ENCODE results near the gene ELK3. TPM values are rescaled to one million over a fixed set of nuclear protein-coding genes. Genes with fewer than 3 reads are reported as not detected.

Gene ELK3
- total RNA-seq, 4 donors from 2014 or later, result 8.4 to 12.9 (median 9.5) TPM

GRCh38 chr12:96237465-96238077, 43.4 kb downstream of the ELK3 start:
- peak; percentile 81 to 94 for DNase-seq (ENCODE audit: low spot score in 2 of 2)
- WGBS, 2 donors, result 34 to 36% methylated on average over 9 of the region's 9 CpGs
- TF ChIP-seq POLR2A (IDR thresholded peaks at IDR 0.05), result no peak
- TF ChIP-seq, protein P1, sequence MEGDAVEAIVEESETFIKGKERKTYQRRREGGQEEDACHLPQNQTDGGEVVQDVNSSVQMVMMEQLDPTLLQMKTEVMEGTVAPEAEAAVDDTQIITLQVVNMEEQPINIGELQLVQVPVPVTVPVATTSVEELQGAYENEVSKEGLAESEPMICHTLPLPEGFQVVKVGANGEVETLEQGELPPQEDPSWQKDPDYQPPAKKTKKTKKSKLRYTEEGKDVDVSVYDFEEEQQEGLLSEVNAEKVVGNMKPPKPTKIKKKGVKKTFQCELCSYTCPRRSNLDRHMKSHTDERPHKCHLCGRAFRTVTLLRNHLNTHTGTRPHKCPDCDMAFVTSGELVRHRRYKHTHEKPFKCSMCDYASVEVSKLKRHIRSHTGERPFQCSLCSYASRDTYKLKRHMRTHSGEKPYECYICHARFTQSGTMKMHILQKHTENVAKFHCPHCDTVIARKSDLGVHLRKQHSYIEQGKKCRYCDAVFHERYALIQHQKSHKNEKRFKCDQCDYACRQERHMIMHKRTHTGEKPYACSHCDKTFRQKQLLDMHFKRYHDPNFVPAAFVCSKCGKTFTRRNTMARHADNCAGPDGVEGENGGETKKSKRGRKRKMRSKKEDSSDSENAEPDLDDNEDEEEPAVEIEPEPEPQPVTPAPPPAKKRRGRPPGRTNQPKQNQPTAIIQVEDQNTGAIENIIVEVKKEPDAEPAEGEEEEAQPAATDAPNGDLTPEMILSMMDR (IDR thresholded peaks at IDR 0.05), result no peak
- intact Hi-C loops (cut with DNase I; ENCODE audit: low total_unique reads), result no loop called here
- no peak overlapping the region for H3K4me3 ChIP-seq (ENCODE audit: low read depth, poor library complexity, severe bottlenecking)

GRCh38 chr12:96238336-96239047, 44.3 kb downstream of the ELK3 start:
- WGBS, 2 donors, result 65 to 68% methylated on average over 13 of the region's 13 CpGs
- H3K4me3 ChIP-seq (ENCODE audit: low read depth, poor library complexity, severe bottlenecking), result no peak overlapping the region
- TF ChIP-seq, protein P1 (IDR thresholded peaks at IDR 0.05), result no peak
- no peak for TF ChIP-seq POLR2A (IDR thresholded peaks at IDR 0.05)
- peak in 1 of 2 donors; percentile 85 for DNase-seq (ENCODE audit: low spot score in 2 of 2)
- intact Hi-C loops (cut with DNase I; ENCODE audit: low total_unique reads), result no loop called here

DNA sequence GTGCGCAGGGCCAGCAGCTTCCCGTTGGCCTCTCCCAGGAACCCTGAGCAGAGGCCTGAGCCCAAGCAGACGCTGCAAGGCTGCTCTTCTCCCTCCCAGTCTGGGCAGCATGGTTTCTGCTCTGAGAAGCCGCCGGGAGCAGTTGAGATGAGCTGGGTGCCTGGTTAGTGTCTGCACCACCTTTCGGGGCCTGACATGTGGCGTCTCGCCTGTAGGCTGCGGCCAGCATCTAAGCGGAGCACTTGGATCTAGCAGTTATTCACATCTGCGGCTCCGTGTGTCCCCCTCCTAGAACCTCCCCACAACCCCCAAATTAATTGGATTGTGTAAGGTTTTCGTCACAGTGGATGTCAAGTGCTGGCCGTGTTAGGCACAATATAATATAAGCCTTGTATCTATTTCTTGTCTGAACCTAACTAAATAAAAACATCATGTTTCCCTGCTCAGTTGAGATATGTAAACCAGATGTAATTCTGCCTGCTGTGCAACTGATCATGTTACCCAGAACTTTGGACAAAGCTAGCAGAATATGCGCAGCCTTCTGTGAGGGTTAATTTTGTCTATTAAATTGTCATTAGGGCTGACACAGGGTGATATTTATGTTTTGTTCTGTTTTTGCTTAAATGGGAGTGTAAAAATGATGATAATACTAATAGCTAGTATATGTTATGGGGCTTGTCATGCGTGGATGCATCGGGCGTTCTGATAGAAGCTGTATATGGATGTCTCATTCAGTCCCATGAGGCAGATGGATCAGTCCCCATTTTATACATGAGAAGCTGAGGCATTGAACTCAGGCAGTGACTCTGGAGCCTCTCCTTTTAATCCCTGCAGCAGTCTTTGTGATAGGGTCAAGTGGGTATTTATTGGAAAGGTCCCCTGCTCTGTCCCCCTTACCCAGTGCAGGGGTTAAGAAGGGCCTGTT, 45.8 kb downstream of the ELK3 start:
- peak in 1 of 2 donors; percentile 85 for DNase-seq (ENCODE audit: low spot score in 2 of 2)
- no peak for TF ChIP-seq POLR2A (IDR thresholded peaks at IDR 0.05)
- TF ChIP-seq, protein P1 (IDR thresholded peaks at IDR 0.05), result no peak
- intact Hi-C loops (cut with DNase I; ENCODE audit: low total_unique reads), result no loop called here
- H3K4me3 ChIP-seq (ENCODE audit: low read depth, poor library complexity, severe bottlenecking), result no peak overlapping the region
- 69 to 75% methylated on average over 18 of the region's 18 CpGs for WGBS, 2 donors

DNA sequence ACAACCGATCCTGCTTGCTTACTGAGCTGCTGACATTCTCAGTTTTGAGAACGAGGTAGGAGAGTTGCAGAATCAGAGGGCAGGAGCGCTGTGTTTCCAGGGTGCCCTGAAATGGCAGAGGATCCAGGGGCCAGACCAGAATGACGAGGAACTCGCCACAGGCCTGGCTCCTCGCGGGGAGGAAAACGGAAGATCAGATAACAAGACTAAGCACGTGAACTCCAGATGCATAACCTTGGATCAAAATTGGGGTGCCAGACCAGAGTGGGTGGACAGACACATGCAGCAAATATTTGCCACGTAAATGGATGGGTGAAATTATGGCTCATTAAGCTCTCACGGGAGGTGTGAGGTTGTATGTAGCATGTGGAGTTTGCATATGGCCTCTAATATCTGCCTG, 46.5 kb downstream of the ELK3 start:
- H3K4me3 ChIP-seq (ENCODE audit: low read depth, poor library complexity, severe bottlenecking), result no peak overlapping the region
- intact Hi-C loops (cut with DNase I; ENCODE audit: low total_unique reads), result no loop called here
- TF ChIP-seq POLR2A (IDR thresholded peaks at IDR 0.05), result no peak
- TF ChIP-seq, protein P1 (IDR thresholded peaks at IDR 0.05), result no peak
- 53 to 61% methylated on average over 11 of the region's 11 CpGs for WGBS, 2 donors
- peak in 1 of 2 donors; percentile 79 for DNase-seq (ENCODE audit: low spot score in 2 of 2)

DNA sequence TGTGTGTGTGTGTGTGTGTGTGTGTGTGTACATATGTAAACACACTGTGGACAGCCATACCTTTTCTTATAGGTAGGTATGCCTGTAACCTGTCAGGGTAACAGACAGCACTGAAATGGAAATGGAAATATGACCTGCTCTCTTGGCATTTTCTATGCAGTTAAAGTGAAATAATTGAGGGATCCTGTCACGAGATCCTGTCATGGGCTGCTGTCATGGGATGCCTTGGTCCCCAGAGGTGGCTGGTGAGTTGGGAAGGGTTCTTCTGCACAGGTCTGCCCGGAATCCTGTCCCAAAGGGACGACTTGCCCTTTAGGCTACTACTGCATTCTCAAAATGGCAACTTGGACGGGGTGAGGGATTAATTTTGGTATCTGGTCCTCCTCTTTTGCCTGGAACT, 47.3 kb downstream of the ELK3 start:
- TF ChIP-seq, protein P1 (IDR thresholded peaks at IDR 0.05), result no peak
- no peak for TF ChIP-seq POLR2A (IDR thresholded peaks at IDR 0.05)
- DNase-seq (ENCODE audit: low spot score in 2 of 2), result no peak
- H3K4me3 ChIP-seq (ENCODE audit: low read depth, poor library complexity, severe bottlenecking), result no peak overlapping the region
- intact Hi-C loops (cut with DNase I; ENCODE audit: low total_unique reads), result no loop called here
- WGBS, 2 donors, result 39 to 43% methylated on average over 4 of the region's 4 CpGs

Measured in lower leg skin (tissue), 4 donors.